ENCODE measurements around the gene CERS6. TPM values are rescaled to one million over a fixed set of nuclear protein-coding genes. Genes with fewer than 3 reads are reported as not detected.
A peak's percentile ranks its signal among the peaks of the same experiment; 100 is the strongest.

CERS6 gene
- total and polyA plus RNA-seq, 10 of the 15 experiments (the other 5 are each of a cell fraction or from before 2014, with no cell fraction given): 1.3 to 20.4 (median 14.1) TPM

- POLR2A ChIA-PET: interaction anchor here (0.5 to 0.6 kb wide), 2 partner anchors 16 to 450 kb away, joined by 5 to 6 read pairs; no protein-coding TSS in a partner anchor
- intact Hi-C loops (cut with micrococcal nuclease; ENCODE audit: unreplicated experiment) (loop anchor here (5.0 kb wide), 1 partner anchor 296 kb away; no protein-coding TSS in a partner anchor), in situ Hi-C loops (cut with MboI) (no loop called here)
- no peak for FAIRE-seq
- no peaks in the 10 kb centered on the region for H3K9me3 ChIP-seq (replicated peaks; ENCODE audit: control insufficient read depth, insufficient read depth, low read length)
- CTCF ChIA-PET: interaction anchor here (1.3 kb wide), 1 partner anchor 13 kb away, joined by 5 read pairs; no protein-coding TSS in a partner anchor
- peaks cover 30% of the 10 kb centered on the region for H3K4me1 ChIP-seq (ENCODE audit: control insufficient read depth, insufficient read depth, low read length)
- no peaks in the 10 kb centered on the region for H3K36me3 ChIP-seq (ENCODE audit: control insufficient read depth in 2 of 2, insufficient read depth in 2 of 2, low read length in 1 of 2)
- SMC1A ChIA-PET (ENCODE audit: uncharacterized antibody, unreplicated experiment): no interaction called here
- H3K4me2 ChIP-seq (ENCODE audit: control insufficient read depth, insufficient read depth): peak overlapping the region; percentile 86
- RAD21 ChIA-PET (ENCODE audit: unreplicated experiment): no interaction called here
- H3K27me3 ChIP-seq (replicated peaks in 1 of 2; ENCODE audit: control insufficient read depth in 2 of 2, insufficient read depth in 2 of 2, low read length in 1 of 2): no peaks in the 10 kb centered on the region
- no peak overlapping the region for H2AFZ ChIP-seq (ENCODE audit: control insufficient read depth, low read depth, low read length)
- peaks cover 100% of the 10 kb centered on the region for H3K79me2 ChIP-seq (ENCODE audit: control insufficient read depth, insufficient read depth, low read length)
- H3K9ac ChIP-seq (ENCODE audit: control insufficient read depth, insufficient read depth, low read length): no peak overlapping the region; the same call in 1 of the 2 replicates
- DNase-seq (ENCODE audit: low read depth, low spot score): no peak
- BruUV-seq (replicated peaks): no TSS peak
- 68% methylated on average over 2 of the region's 2 CpGs for WGBS (ENCODE audit: insufficient coverage, insufficient replicate concordance, low lambda C conversion rate, missing lambda C conversion rate)
- H4K20me1 ChIP-seq (ENCODE audit: control insufficient read depth, insufficient read depth): 0 out of 2 replicates have a peak, but pooled peaks cover 2% of the 10 kb centered on the region
- ATAC-seq: peak; percentile 12
- peak overlapping the region; percentile 59; the same call in 1 of the 2 replicates for H3K27ac ChIP-seq (ENCODE audit: control insufficient read depth, insufficient read depth)
- TF ChIP-seq JUNB (IDR thresholded peaks at IDR 0.05) (peak; percentile 34; the same call in 1 of the 2 replicates), CBX5 (IDR thresholded peaks at IDR 0.05; ENCODE audit: low read depth) (no peak), ESRRA (IDR thresholded peaks at IDR 0.05; ENCODE audit: low read length) (no peak), RUNX3 (IDR thresholded peaks at IDR 0.05; ENCODE audit: low read length) (peak; percentile 49), MEF2A (IDR thresholded peaks at IDR 0.05; ENCODE audit: insufficient read depth, low read depth, low read length) (peak; percentile 76; the same call in 1 of the 2 replicates)
- TF ChIP-seq, protein P1, sequence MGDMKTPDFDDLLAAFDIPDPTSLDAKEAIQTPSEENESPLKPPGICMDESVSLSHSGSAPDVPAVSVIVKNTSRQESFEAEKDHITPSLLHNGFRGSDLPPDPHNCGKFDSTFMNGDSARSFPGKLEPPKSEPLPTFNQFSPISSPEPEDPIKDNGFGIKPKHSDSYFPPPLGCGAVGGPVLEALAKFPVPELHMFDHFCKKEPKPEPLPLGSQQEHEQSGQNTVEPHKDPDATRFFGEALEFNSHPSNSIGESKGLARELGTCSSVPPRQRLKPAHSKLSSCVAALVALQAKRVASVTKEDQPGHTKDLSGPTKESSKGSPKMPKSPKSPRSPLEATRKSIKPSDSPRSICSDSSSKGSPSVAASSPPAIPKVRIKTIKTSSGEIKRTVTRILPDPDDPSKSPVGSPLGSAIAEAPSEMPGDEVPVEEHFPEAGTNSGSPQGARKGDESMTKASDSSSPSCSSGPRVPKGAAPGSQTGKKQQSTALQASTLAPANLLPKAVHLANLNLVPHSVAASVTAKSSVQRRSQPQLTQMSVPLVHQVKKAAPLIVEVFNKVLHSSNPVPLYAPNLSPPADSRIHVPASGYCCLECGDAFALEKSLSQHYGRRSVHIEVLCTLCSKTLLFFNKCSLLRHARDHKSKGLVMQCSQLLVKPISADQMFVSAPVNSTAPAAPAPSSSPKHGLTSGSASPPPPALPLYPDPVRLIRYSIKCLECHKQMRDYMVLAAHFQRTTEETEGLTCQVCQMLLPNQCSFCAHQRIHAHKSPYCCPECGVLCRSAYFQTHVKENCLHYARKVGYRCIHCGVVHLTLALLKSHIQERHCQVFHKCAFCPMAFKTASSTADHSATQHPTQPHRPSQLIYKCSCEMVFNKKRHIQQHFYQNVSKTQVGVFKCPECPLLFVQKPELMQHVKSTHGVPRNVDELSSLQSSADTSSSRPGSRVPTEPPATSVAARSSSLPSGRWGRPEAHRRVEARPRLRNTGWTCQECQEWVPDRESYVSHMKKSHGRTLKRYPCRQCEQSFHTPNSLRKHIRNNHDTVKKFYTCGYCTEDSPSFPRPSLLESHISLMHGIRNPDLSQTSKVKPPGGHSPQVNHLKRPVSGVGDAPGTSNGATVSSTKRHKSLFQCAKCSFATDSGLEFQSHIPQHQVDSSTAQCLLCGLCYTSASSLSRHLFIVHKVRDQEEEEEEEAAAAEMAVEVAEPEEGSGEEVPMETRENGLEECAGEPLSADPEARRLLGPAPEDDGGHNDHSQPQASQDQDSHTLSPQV (IDR thresholded peaks at IDR 0.05): no peak
- H3K4me3 ChIP-seq: peak overlapping the region; percentile 75; the same call in 1 of the 2 replicates
Observed at GRCh38 chr2:168461178-168461941, 5.3 kb downstream of the CERS6 start.

Data from GM12878 (cell line).